GM12878 (cell line): ENCODE data around the gene ZMAT3. TPM values are rescaled to one million over a fixed set of nuclear protein-coding genes. Genes with fewer than 3 reads are reported as not detected.

ENCODE experiments used
- ATAC-seq: fragments of 200-7000 bp; cut with Tn5 transposase; 3 replicates; pipeline ENCODE4 v1.9.1; 2020; ENCODE audit warnings: mild to moderate bottlenecking, moderate library complexity
- BruUV-seq: library from RNA; stranded (reverse); fragments of 400-500 nt; replicated peaks from 2 replicates; lab custom pipeline; 2021; lab: Mats Ljungman, UMichigan
- CTCF ChIA-PET: fragments of 300-600 bp; sonication (Branson Sonifier 250); formaldehyde crosslinking; extraction: SDS; loops from one replicate; lab custom pipeline; 2021; ENCODE audit warnings: inconsistent platforms; lab: Yijun Ruan, JAX
- POLR2A ChIA-PET: fragments of 350-600 bp; formaldehyde crosslinking; extraction: SDS; loops from one replicate; lab custom pipeline; 2021; ENCODE audit warnings: inconsistent platforms; lab: Charles Lee
- RAD21 ChIA-PET: fragments of 300-600 bp; sonication (Branson Sonifier 250); formaldehyde crosslinking; loops from one replicate; lab custom pipeline; 2023; ENCODE audit warnings: antibody characterized with exemption; ENCODE audit not compliant: unreplicated experiment; lab: Charles Lee
- SMC1A ChIA-PET: fragments of 300-600 bp; sonication (Branson Sonifier 250); formaldehyde crosslinking; loops from one replicate; lab custom pipeline; 2023; ENCODE audit not compliant: unreplicated experiment, uncharacterized antibody; lab: Charles Lee
- DNase-seq: peaks from one replicate; pipeline ENCODE4 v3.0.0-alpha.2; 2011; ENCODE audit warnings: low read depth, low spot score
- FAIRE-seq: peaks from 3 replicates; lab custom pipeline; 2011; peaks lifted over from hg19 to GRCh38; lab: Jason Lieb, UNC
- H2AFZ ChIP-seq: 2 replicates; pipeline ENCODE4 v1.6.0; 2011; ENCODE audit warnings: low read depth, low read length, control low read depth; ENCODE audit not compliant: control insufficient read depth
- H3K27ac ChIP-seq: 2 replicates; pipeline ENCODE4 v1.5.1; 2011; ENCODE audit warnings: control low read depth; ENCODE audit not compliant: control insufficient read depth, insufficient read depth
- H3K27me3 ChIP-seq, 2 experiments: replicated peaks in 1 of 2; 2 replicates each; pipeline versions ENCODE4 v1.6.0 to v1.6.1; 2011; ENCODE audit warnings: low read length in 1 of 2; ENCODE audit not compliant: control insufficient read depth in 2 of 2, insufficient read depth in 2 of 2
- H3K36me3 ChIP-seq, 2 experiments: 2 replicates each; pipeline ENCODE4 v1.5.1; 2011; ENCODE audit warnings: low read length in 1 of 2; ENCODE audit not compliant: control insufficient read depth in 2 of 2, insufficient read depth in 2 of 2
- H3K4me1 ChIP-seq: 2 replicates; pipeline ENCODE4 v1.6.1; 2011; ENCODE audit warnings: mild to moderate bottlenecking, low read length, moderate library complexity, mixed read lengths; ENCODE audit not compliant: control insufficient read depth, insufficient read depth
- H3K4me2 ChIP-seq: 2 replicates; pipeline ENCODE4 v1.6.0; 2011; ENCODE audit warnings: control low read depth; ENCODE audit not compliant: control insufficient read depth, insufficient read depth
- H3K4me3 ChIP-seq: fragments of 200-600 bp; sonication (generic); 2 replicates; pipeline ENCODE4 v1.5.1; 2016
- H3K79me2 ChIP-seq: 2 replicates; pipeline ENCODE4 v1.6.0; 2011; ENCODE audit warnings: low read length; ENCODE audit not compliant: control insufficient read depth, insufficient read depth
- H3K9ac ChIP-seq: 2 replicates; pipeline ENCODE4 v1.8.0; 2011; ENCODE audit warnings: low read length, control low read depth, mixed read lengths; ENCODE audit not compliant: control insufficient read depth, insufficient read depth
- H3K9me3 ChIP-seq: replicated peaks from 3 replicates; pipeline ENCODE4 v1.5.1; 2011; ENCODE audit warnings: mild to moderate bottlenecking, low read length; ENCODE audit not compliant: control insufficient read depth, insufficient read depth
- H4K20me1 ChIP-seq: 2 replicates; pipeline ENCODE4 v1.6.0; 2011; ENCODE audit not compliant: control insufficient read depth, insufficient read depth
- BCL11A ChIP-seq: IDR thresholded peaks from 2 replicates; pipeline ENCODE4 v1.6.1; 2011; ENCODE audit warnings: low read depth, low read length
- CBFB ChIP-seq: IDR thresholded peaks from 2 replicates; pipeline ENCODE4 v1.6.1; 2016; ENCODE audit warnings: antibody characterized with exemption, low read depth
- CEBPB ChIP-seq, 2 experiments: fragments of 150-350 bp in 1 of 2; IDR thresholded peaks; 2 replicates each; pipeline ENCODE4 v1.6.1; 2012 to 2014; ENCODE audit warnings: low read depth in 2 of 2, low read length in 2 of 2, borderline replicate concordance in 1 of 2, inconsistent platforms in 1 of 2
- CUX1 ChIP-seq: IDR thresholded peaks from 2 replicates; pipeline ENCODE4 v1.6.1; 2012; ENCODE audit warnings: improper control_type of control experiment, low read depth, low read length; ENCODE audit not compliant: insufficient replicate concordance
- EED ChIP-seq: sonication (generic); IDR thresholded peaks from 2 replicates; pipeline ENCODE4 v1.6.1; 2016; ENCODE audit warnings: antibody characterized with exemption, low read depth
- ETV6 ChIP-seq, 2 experiments: fragments of 450-650 bp in 1 of 2; IDR thresholded peaks in 1 of 2; conservative IDR thresholded peaks in 1 of 2; 2 replicates each; pipeline ENCODE4 v1.6.1; 2014; ENCODE audit warnings: antibody characterized with exemption in 1 of 2, borderline replicate concordance in 1 of 2, low read depth in 1 of 2, mild to moderate bottlenecking in 1 of 2, moderate library complexity in 1 of 2
- FOXM1 ChIP-seq: IDR thresholded peaks from 2 replicates; pipeline ENCODE4 v1.6.1; 2012; ENCODE audit warnings: low read depth, mild to moderate bottlenecking, inconsistent platforms, low read length, moderate library complexity
- MLLT1 ChIP-seq: fragments of 450-650 bp; IDR thresholded peaks from 2 replicates; pipeline ENCODE4 v1.6.1; 2016; ENCODE audit warnings: mild to moderate bottlenecking
- NR2F1 ChIP-seq: fragments of 450-650 bp; conservative IDR thresholded peaks from 2 replicates; pipeline ENCODE4 v1.6.1; 2017; ENCODE audit warnings: mild to moderate bottlenecking
- PKNOX1 ChIP-seq: fragments of 450-650 bp; IDR thresholded peaks from 2 replicates; pipeline ENCODE4 v1.6.1; 2016; ENCODE audit warnings: mild to moderate bottlenecking
- POLR2A ChIP-seq: IDR thresholded peaks from 2 replicates; pipeline ENCODE4 v1.6.1; 2011; ENCODE audit warnings: low read depth, mild to moderate bottlenecking, low read length
- POLR2AphosphoS5 ChIP-seq: IDR thresholded peaks from 2 replicates; pipeline ENCODE4 v1.6.1; 2011; ENCODE audit warnings: mild to moderate bottlenecking, low read length, inconsistent platforms
- RBBP5 ChIP-seq: fragments of 200-600 bp; sonication (generic); conservative IDR thresholded peaks from 2 replicates; pipeline ENCODE4 v1.6.1; 2016
- SIN3A ChIP-seq: IDR thresholded peaks from 2 replicates; pipeline ENCODE4 v1.6.1; 2012; ENCODE audit warnings: low read depth, low read length, improper control_type of control experiment
- SREBF2 ChIP-seq: IDR thresholded peaks from 2 replicates; pipeline ENCODE4 v1.6.1; 2012; ENCODE audit warnings: mild to moderate bottlenecking, low read length
- ZBTB33 ChIP-seq: fragments of 450-650 bp; IDR thresholded peaks from 2 replicates; pipeline ENCODE4 v1.6.1; 2017; ENCODE audit warnings: mild to moderate bottlenecking
- ZNF24 ChIP-seq: fragments of 450-650 bp; IDR thresholded peaks from 2 replicates; pipeline ENCODE4 v1.6.1; 2017; ENCODE audit warnings: antibody characterized with exemption, mild to moderate bottlenecking
- WGBS: methylation state at CpG from one replicate; pipeline ENCODE4 v1.1.6; 2016; ENCODE audit warnings: low lambda C conversion rate; ENCODE audit not compliant: insufficient replicate concordance, insufficient coverage; ENCODE audit errors: missing lambda C conversion rate; 5-methylcytosine and 5-hydroxymethylcytosine counted together
- in situ Hi-C: fragments of 300-500 bp; cut with MboI; formaldehyde crosslinking; loops from 9 replicates; pipeline ENCODE4 v1.14.3; 2018; ENCODE audit warnings: mixed read lengths
- intact Hi-C: fragments of 100-400 bp; cut with micrococcal nuclease; formaldehyde crosslinking; loops from one replicate; pipeline ENCODE4 v1.14.2; 2022; ENCODE audit not compliant: unreplicated experiment
- polyA plus RNA-seq, 11 experiments: library from polyadenylated mRNA; depleted of rRNA in 4 of 11; unstranded in 6 of 11; stranded (reverse) in 5 of 11; fragments of >200 nt; fragmentation: Nextera tagmentation in 4 of 11; fragmentation: Illumina TruSeq in 1 of 11; extraction: Ambion mirVana in 4 of 11; extraction: Trizol in 1 of 11; gene quantifications; 1 replicate in 1 of 11; 2 replicates in 10 of 11; pipeline versions ENCODE4 v1.2.1 to v1.2.3, GENCODE V29; 2011 to 2016; ENCODE audit warnings: inconsistent platforms in 2 of 11, missing spikeins in 2 of 11, low read depth in 1 of 11
- total RNA-seq, 4 experiments: library from RNA; depleted of rRNA in 3 of 4; stranded (reverse); fragments of >200 nt in 3 of 4; fragmentation: Illumina TruSeq in 1 of 4; extraction: Trizol in 1 of 4; gene quantifications; 2 replicates each; pipeline versions ENCODE4 v1.2.1 to v1.2.3, GENCODE V29; 2013 to 2021

ZMAT3 gene
- total and polyA plus RNA-seq, 10 of the 15 experiments (the other 5 are each of a cell fraction or from before 2014, with no cell fraction given): 6.2 to 55.9 (median 25.8) TPM

GRCh38 chr3:179116816-179117215 lies 45.2 kb upstream of the ZMAT3 start:
- WGBS: 33% methylated on average over 2 of the region's 2 CpGs
- H3K79me2 ChIP-seq: no peaks in the 10 kb centered on the region
- SMC1A ChIA-PET: interaction anchor here (0.7 to 1.3 kb wide), 2 partner anchors 14 to 46 kb away, joined by 3 read pairs; no protein-coding TSS in a partner anchor
- H4K20me1 ChIP-seq: no peaks in the 10 kb centered on the region
- no peak for FAIRE-seq
- H3K27ac ChIP-seq: no peak overlapping the region
- no peak overlapping the region for H3K4me3 ChIP-seq
- CTCF ChIA-PET: no interaction called here
- no peaks in the 10 kb centered on the region for H3K4me1 ChIP-seq
- intact Hi-C loops (no loop called here), in situ Hi-C loops (no loop called here)
- BruUV-seq: no TSS peak
- no peak overlapping the region for H3K4me2 ChIP-seq
- no peak for ATAC-seq
- H2AFZ ChIP-seq: no peak overlapping the region
- RAD21 ChIA-PET: no interaction called here
- no peaks in the 10 kb centered on the region for H3K9me3 ChIP-seq
- H3K27me3 ChIP-seq: no peaks in the 10 kb centered on the region; a peak in 1 of 4 replicates
- POLR2A ChIA-PET: no interaction called here
- no peaks in the 10 kb centered on the region for H3K36me3 ChIP-seq
- no peak overlapping the region for H3K9ac ChIP-seq
- DNase-seq: no peak
- TF ChIP-seq ZBTB33 (no peak), CUX1 (no peak), CBFB (no peak), FOXM1 (no peak), SIN3A (no peak), CEBPB (IDR thresholded peaks at IDR 0.05; ENCODE audit: borderline replicate concordance in 1 of 2, low read depth in 2 of 2, low read length in 2 of 2) (no peak), RBBP5 (no peak), SREBF2 (no peak), ZNF24 (no peak), PKNOX1 (no peak), POLR2AphosphoS5 (no peak), ETV6 (conservative IDR thresholded peaks at IDR 0.05 in 1 of 2, IDR thresholded peaks at IDR 0.05 in 1 of 2; ENCODE audit: borderline replicate concordance in 1 of 2, low read depth in 1 of 2) (no peak), MLLT1 (no peak), EED (no peak), BCL11A (no peak), NR2F1 (no peak), POLR2A (no peak)
